MM.1S (cell line): Measurements from ENCODE around the gene MAT1A.

ENCODE experiments used
- DNase-seq: peaks from one replicate; pipeline ENCODE4 v3.0.0-alpha.2; 2015
- H2AFZ ChIP-seq: fragments of 300-600 bp; sonication (generic); 2 replicates; pipeline ENCODE4 v1.6.0; 2016; ENCODE audit warnings: antibody characterized with exemption, low read length
- H3F3A ChIP-seq: fragments of 300-600 bp; sonication (generic); 2 replicates; pipeline ENCODE4 v1.6.1; 2016; ENCODE audit warnings: mild to moderate bottlenecking, antibody characterized with exemption, low read length, moderate library complexity, mixed read lengths; ENCODE audit not compliant: insufficient read depth
- H3K27ac ChIP-seq: fragments of 300-600 bp; sonication (generic); 2 replicates; pipeline ENCODE4 v1.5.1; 2016; ENCODE audit warnings: mild to moderate bottlenecking, low read length
- H3K27me3 ChIP-seq: fragments of 300-600 bp; sonication (generic); replicated peaks from 2 replicates; pipeline ENCODE4 v1.6.0; 2016; ENCODE audit warnings: low read length; ENCODE audit not compliant: insufficient read depth
- H3K36me3 ChIP-seq: fragments of 300-600 bp; sonication (generic); replicated peaks from 2 replicates; pipeline ENCODE4 v1.6.1; 2016; ENCODE audit warnings: mild to moderate bottlenecking, low read length, mixed read lengths; ENCODE audit not compliant: insufficient read depth
- H3K4me1 ChIP-seq: fragments of 300-600 bp; sonication (generic); 2 replicates; pipeline ENCODE4 v1.6.1; 2016; ENCODE audit warnings: low read length, mixed read lengths
- H3K4me2 ChIP-seq: fragments of 300-600 bp; sonication (generic); 2 replicates; pipeline ENCODE4 v1.6.0; 2016; ENCODE audit warnings: low read depth, low read length
- H3K4me3 ChIP-seq: fragments of 300-600 bp; sonication (generic); 2 replicates; pipeline ENCODE4 v1.5.1; 2016; ENCODE audit warnings: low read length, mixed read lengths
- H3K79me2 ChIP-seq: fragments of 300-600 bp; sonication (generic); 2 replicates; pipeline ENCODE4 v1.6.1; 2016; ENCODE audit warnings: mixed run types, low read length, mixed read lengths
- H3K9ac ChIP-seq: fragments of 300-600 bp; sonication (generic); 2 replicates; pipeline ENCODE4 v1.6.1; 2016; ENCODE audit warnings: low read length, mixed read lengths
- H3K9me2 ChIP-seq: fragments of 300-600 bp; sonication (generic); replicated peaks from 2 replicates; pipeline ENCODE4 v1.6.1; 2016; ENCODE audit warnings: mild to moderate bottlenecking, low read length, mixed read lengths; ENCODE audit not compliant: insufficient read depth
- H3K9me3 ChIP-seq: fragments of 300-600 bp; sonication (generic); replicated peaks from 2 replicates; pipeline ENCODE4 v1.6.1; 2016; ENCODE audit warnings: mild to moderate bottlenecking, low read length, mixed read lengths; ENCODE audit not compliant: insufficient read depth
- H4K20me1 ChIP-seq: fragments of 300-600 bp; sonication (generic); 2 replicates; pipeline ENCODE4 v1.6.1; 2016; ENCODE audit warnings: mild to moderate bottlenecking, low read length, moderate library complexity, mixed read lengths; ENCODE audit not compliant: insufficient read depth
- EZH2 ChIP-seq: fragments of 300-600 bp; sonication (generic); optimal IDR thresholded peaks from 2 replicates; pipeline ENCODE3; 2017; ENCODE audit warnings: low read depth, mild to moderate bottlenecking, antibody characterized with exemption, low read length, mixed read lengths
- EZH2phosphoT487 ChIP-seq: fragments of 300-600 bp; sonication (generic); IDR thresholded peaks from 2 replicates; pipeline ENCODE4 v1.6.1; 2018; ENCODE audit warnings: antibody characterized with exemption, low read length
- TF ChIP-seq, protein P1 (sequence below): fragments of 300-600 bp; sonication (generic); IDR thresholded peaks from 2 replicates; pipeline ENCODE4 v1.5.1; 2016; ENCODE audit warnings: antibody characterized with exemption, low read length, mixed read lengths

MAT1A gene

GRCh38 chr10:80265740-80266512 is 23.5 kb downstream of the MAT1A start:
- H3K9me3 ChIP-seq: no peaks in the 10 kb centered on the region
- no peak overlapping the region for H3K27ac ChIP-seq
- no peak overlapping the region for H3K4me3 ChIP-seq
- no peaks in the 10 kb centered on the region for H4K20me1 ChIP-seq
- no peaks in the 10 kb centered on the region for H3K36me3 ChIP-seq
- H3K79me2 ChIP-seq: no peaks in the 10 kb centered on the region
- H3K4me2 ChIP-seq: no peak overlapping the region
- H3K27me3 ChIP-seq: no peaks in the 10 kb centered on the region; the same call in 1 of the 2 replicates
- H3K4me1 ChIP-seq: no peaks in the 10 kb centered on the region
- H3F3A ChIP-seq: no peaks in the 10 kb centered on the region
- DNase-seq: no peak
- H3K9me2 ChIP-seq: no peaks in the 10 kb centered on the region
- H2AFZ ChIP-seq: no peak overlapping the region
- TF ChIP-seq, protein P1, sequence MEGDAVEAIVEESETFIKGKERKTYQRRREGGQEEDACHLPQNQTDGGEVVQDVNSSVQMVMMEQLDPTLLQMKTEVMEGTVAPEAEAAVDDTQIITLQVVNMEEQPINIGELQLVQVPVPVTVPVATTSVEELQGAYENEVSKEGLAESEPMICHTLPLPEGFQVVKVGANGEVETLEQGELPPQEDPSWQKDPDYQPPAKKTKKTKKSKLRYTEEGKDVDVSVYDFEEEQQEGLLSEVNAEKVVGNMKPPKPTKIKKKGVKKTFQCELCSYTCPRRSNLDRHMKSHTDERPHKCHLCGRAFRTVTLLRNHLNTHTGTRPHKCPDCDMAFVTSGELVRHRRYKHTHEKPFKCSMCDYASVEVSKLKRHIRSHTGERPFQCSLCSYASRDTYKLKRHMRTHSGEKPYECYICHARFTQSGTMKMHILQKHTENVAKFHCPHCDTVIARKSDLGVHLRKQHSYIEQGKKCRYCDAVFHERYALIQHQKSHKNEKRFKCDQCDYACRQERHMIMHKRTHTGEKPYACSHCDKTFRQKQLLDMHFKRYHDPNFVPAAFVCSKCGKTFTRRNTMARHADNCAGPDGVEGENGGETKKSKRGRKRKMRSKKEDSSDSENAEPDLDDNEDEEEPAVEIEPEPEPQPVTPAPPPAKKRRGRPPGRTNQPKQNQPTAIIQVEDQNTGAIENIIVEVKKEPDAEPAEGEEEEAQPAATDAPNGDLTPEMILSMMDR: no peak
- TF ChIP-seq EZH2 (no peak), EZH2phosphoT487 (no peak)
- no peak overlapping the region for H3K9ac ChIP-seq

GRCh38 chr10:80264081-80265056 is 25.1 kb downstream of the MAT1A start:
- Histone ChIP-seq H3K79me2 (no peaks in the 10 kb centered on the region), H3K4me3 (no peak overlapping the region), H3K4me2 (no peak overlapping the region), H3F3A (no peaks in the 10 kb centered on the region), H4K20me1 (no peaks in the 10 kb centered on the region), H3K9me3 (no peaks in the 10 kb centered on the region), H3K27ac (no peak overlapping the region), H3K4me1 (no peaks in the 10 kb centered on the region), H3K9ac (no peak overlapping the region), H2AFZ (no peak overlapping the region), H3K36me3 (no peaks in the 10 kb centered on the region), H3K27me3 (no peaks in the 10 kb centered on the region; the same call in 1 of the 2 replicates), H3K9me2 (no peaks in the 10 kb centered on the region)
- no peak for DNase-seq
- TF ChIP-seq EZH2 (no peak), EZH2phosphoT487 (no peak)

DNA sequence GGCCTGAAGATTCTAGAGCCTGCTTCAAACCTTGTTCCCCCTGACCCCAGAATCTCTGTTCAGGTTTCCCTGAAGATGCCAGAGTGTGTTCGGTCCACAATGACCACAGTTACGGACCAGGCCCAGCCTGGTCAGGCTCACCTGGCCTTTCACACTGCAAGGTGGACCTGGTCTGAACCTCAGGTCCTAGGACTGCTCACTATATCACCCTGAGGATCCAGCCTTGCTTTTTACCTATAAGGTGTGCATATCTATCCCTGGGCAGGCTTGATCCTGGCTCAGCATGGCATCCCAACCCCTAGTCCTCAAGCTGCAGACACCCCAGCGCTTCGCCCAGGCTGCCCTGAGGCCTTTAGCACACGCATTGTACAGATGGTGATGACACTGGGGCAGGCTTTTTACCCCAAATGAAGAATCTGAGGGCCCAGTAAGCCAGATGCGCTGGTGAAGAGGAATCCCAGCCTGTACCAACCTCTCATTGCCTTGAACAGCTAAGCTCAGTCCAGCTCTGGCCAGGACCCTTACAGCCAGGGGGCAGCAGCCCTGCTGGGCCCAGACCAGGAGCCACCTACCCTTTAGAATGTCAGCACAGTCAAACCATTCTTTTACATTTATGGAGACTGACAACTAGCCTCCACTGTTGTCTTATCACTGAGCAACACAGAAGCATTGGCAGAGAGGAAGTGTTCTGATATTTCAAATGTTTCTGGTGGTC is 28.0 kb downstream of the MAT1A start:
- Histone ChIP-seq H3K27ac (no peak overlapping the region), H3K4me1 (no peaks in the 10 kb centered on the region), H3F3A (no peaks in the 10 kb centered on the region), H3K9me2 (no peaks in the 10 kb centered on the region), H3K9ac (no peak overlapping the region), H4K20me1 (no peaks in the 10 kb centered on the region), H3K9me3 (no peaks in the 10 kb centered on the region), H3K36me3 (no peaks in the 10 kb centered on the region), H2AFZ (no peak overlapping the region), H3K79me2 (no peaks in the 10 kb centered on the region), H3K4me2 (no peak overlapping the region), H3K4me3 (no peak overlapping the region), H3K27me3 (no peaks in the 10 kb centered on the region; the same call in 1 of the 2 replicates)
- no peak for TF ChIP-seq EZH2phosphoT487
- no peak for DNase-seq
